ENCODE results near the gene PML. TPM values are rescaled to one million over a fixed set of nuclear protein-coding genes. Genes with fewer than 3 reads are reported as not detected.

Gene PML
- total and polyA plus RNA-seq, 2 of the 4 experiments (the other 2 are of a cell fraction): 8.8 to 22.6 TPM

- Histone ChIP-seq H4K91ac (ENCODE audit: insufficient read depth, low read depth, low read length) (no peak overlapping the region), H3K56ac (ENCODE audit: extremely low read depth, insufficient read depth, low read length) (no peak overlapping the region), H4K8ac (ENCODE audit: low read depth in 2 of 2, low read length in 2 of 2) (peak overlapping the region in 1 of 2 experiments; percentile 2; a peak in 2 of 4 replicates), H4K20me1 (ENCODE audit: insufficient read depth, low read length) (no peaks in the 10 kb centered on the region), H3K9me3 (ENCODE audit: control insufficient read depth, insufficient read depth, low read length) (no peaks in the 10 kb centered on the region), H3K4me2 (ENCODE audit: low read depth, low read length) (peak overlapping the region; percentile 48), H2BK20ac (ENCODE audit: low read depth, low read length) (0 out of 2 replicates have a peak overlapping the region, but pooled peaks have one; percentile 41), H2AK9ac (replicated peaks; ENCODE audit: low read depth, low read length, poor library complexity) (no peak overlapping the region), H3K27me3 (ENCODE audit: control insufficient read depth, insufficient read depth, low read length) (no peaks in the 10 kb centered on the region), H2BK5ac (ENCODE audit: low read depth, low read length, poor library complexity, severe bottlenecking) (no peak overlapping the region), H3K27ac (ENCODE audit: insufficient read depth, low read length) (no peak overlapping the region), H3K9ac (ENCODE audit: low read depth, low read length) (no peak overlapping the region), H3K4me1 (ENCODE audit: control insufficient read depth, insufficient read depth, low read length) (peaks cover 10% of the 10 kb centered on the region), H3K23ac (ENCODE audit: low read depth, low read length) (no peak overlapping the region), H2BK15ac (ENCODE audit: low read depth, low read length) (no peak overlapping the region), H3K4me3 (ENCODE audit: insufficient read depth, low read depth, low read length) (no peak overlapping the region), H2BK120ac (ENCODE audit: low read depth, low read length) (no peak overlapping the region), H3K18ac (ENCODE audit: low read depth, low read length) (no peak overlapping the region), H3K36me3 (ENCODE audit: control insufficient read depth, insufficient read depth, low read length) (no peaks in the 10 kb centered on the region), H4K5ac (ENCODE audit: low read depth, low read length) (no peak overlapping the region), H3K4ac (ENCODE audit: low read depth, low read length) (peak overlapping the region; percentile 51; the same call in 1 of the 2 replicates), H3K79me1 (ENCODE audit: low read depth in 1 of 2, low read length in 2 of 2) (no peaks in the 10 kb centered on the region), H3K14ac (replicated peaks; ENCODE audit: low read depth, low read length) (no peak overlapping the region), H3K9me1 (ENCODE audit: insufficient read depth, low read length) (peaks cover 6% of the 10 kb centered on the region), H2AFZ (replicated peaks; ENCODE audit: low read length, poor library complexity) (no peak overlapping the region), H2AK5ac (ENCODE audit: low read depth, low read length) (no peak overlapping the region)
- BruUV-seq (replicated peaks): no TSS peak
- in situ Hi-C loops (cut with MboI; ENCODE audit: low sequenced_read_pairs) (no loop called here), dilution Hi-C loops (cut with HindIII; ENCODE audit: low sequenced_read_pairs, unreplicated experiment) (no loop called here), intact Hi-C loops (cut with micrococcal nuclease) (loop anchor here (1.0 to 2.0 kb wide), 2 partner anchors 68 to 91 kb away; no protein-coding TSS in a partner anchor)
- 0% methylated on average over 1 of the region's 2 CpGs; no CpG with 5 or more reads in 1 of the 2 experiments for WGBS, 2 experiments (ENCODE audit: extremely low coverage in 2 of 2, insufficient read length in 1 of 2)
- no peak for TF ChIP-seq POLR2A (IDR thresholded peaks at IDR 0.05; ENCODE audit: low read depth, low read length)
- TF ChIP-seq CEBPB (IDR thresholded peaks at IDR 0.05; ENCODE audit: low read depth, low read length): no peak
- TF ChIP-seq MAZ (IDR thresholded peaks at IDR 0.05; ENCODE audit: borderline replicate concordance, low read depth, low read length): no peak
- TF ChIP-seq BHLHE40 (IDR thresholded peaks at IDR 0.05; ENCODE audit: low read depth, low read length): no peak
- no peak for TF ChIP-seq USF2 (IDR thresholded peaks at IDR 0.05; ENCODE audit: low read depth, low read length)
- TF ChIP-seq MXI1 (IDR thresholded peaks at IDR 0.05; ENCODE audit: borderline replicate concordance, low read depth, low read length): peak; percentile 81; the same call in 1 of the 2 replicates
- no peak for TF ChIP-seq CHD1 (IDR thresholded peaks at IDR 0.05; ENCODE audit: low read depth, low read length)
- TF ChIP-seq FOS (IDR thresholded peaks at IDR 0.05; ENCODE audit: low read depth, low read length): no peak
- ChIA-PET CTCF (interaction anchor here (0.8 to 2.1 kb wide), 4 partner anchors 9 to 15 kb away, joined by 3 to 13 read pairs (median 4); no protein-coding TSS in a partner anchor), POLR2A (ENCODE audit: unreplicated experiment) (interaction anchor here (0.5 kb wide), 1 partner anchor 369 kb away, joined by 10 read pairs; no protein-coding TSS in a partner anchor)
- ATAC-seq (ENCODE audit: low read depth): peak; percentile 64
- peak; percentile 70 for DNase-seq
Measured at GRCh38 chr15:73965758-73966113, 28.8 kb upstream of the PML start.

Measured in IMR-90 (cell line).